NB4 (cell line): Measurements from ENCODE around the gene NUP98.
A peak's percentile ranks its signal among the peaks of the same experiment; 100 is the strongest.

Source experiments
- DNase-seq: peaks from one replicate; pipeline ENCODE4 v3.0.0; 2010; ENCODE audit warnings: low read depth
- H3K4me3 ChIP-seq: one replicate; pipeline ENCODE4 v1.5.1; 2011; ENCODE audit warnings: mild to moderate bottlenecking, low read depth, low read length, moderate library complexity
- MYC ChIP-seq: IDR thresholded peaks from 2 replicates; pipeline ENCODE4 v1.6.1; 2011; ENCODE audit warnings: low read depth, low read length
- POLR2A ChIP-seq: IDR thresholded peaks from 2 replicates; pipeline ENCODE4 v1.6.1; 2011; ENCODE audit warnings: mild to moderate bottlenecking; ENCODE audit not compliant: insufficient read length; ENCODE audit errors: extremely low read depth
- TF ChIP-seq, protein P1 (sequence below): IDR thresholded peaks from one replicate; pipeline ENCODE4 v1.5.1; 2012; ENCODE audit warnings: low read depth, low read length
- TF ChIP-seq, protein P2 (sequence below): IDR thresholded peaks from 2 replicates; pipeline ENCODE4 v1.6.1; 2011; ENCODE audit warnings: low read depth, low read length

NUP98 gene

DNA sequence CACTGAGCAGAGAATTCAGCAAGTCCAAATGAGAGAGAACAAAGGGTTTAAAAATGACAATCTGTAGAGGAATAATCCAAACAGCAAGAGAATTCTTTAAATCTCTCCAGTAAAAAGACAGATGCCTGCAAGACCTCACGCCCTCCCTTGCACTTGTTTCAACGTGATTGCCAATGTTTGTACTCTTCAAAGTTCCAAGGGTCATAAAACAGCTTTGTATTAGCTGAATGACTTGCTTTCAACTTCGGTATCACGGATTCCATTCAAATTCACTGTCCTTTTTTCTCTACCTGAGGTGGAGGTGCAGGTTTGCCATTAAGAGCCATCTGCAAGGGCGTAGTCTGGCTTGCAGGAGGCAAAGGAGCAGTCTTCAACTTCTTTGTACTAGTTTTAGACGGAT is 85.1 kb downstream of the NUP98 start:
- no peak overlapping the region for H3K4me3 ChIP-seq
- TF ChIP-seq, protein P1, sequence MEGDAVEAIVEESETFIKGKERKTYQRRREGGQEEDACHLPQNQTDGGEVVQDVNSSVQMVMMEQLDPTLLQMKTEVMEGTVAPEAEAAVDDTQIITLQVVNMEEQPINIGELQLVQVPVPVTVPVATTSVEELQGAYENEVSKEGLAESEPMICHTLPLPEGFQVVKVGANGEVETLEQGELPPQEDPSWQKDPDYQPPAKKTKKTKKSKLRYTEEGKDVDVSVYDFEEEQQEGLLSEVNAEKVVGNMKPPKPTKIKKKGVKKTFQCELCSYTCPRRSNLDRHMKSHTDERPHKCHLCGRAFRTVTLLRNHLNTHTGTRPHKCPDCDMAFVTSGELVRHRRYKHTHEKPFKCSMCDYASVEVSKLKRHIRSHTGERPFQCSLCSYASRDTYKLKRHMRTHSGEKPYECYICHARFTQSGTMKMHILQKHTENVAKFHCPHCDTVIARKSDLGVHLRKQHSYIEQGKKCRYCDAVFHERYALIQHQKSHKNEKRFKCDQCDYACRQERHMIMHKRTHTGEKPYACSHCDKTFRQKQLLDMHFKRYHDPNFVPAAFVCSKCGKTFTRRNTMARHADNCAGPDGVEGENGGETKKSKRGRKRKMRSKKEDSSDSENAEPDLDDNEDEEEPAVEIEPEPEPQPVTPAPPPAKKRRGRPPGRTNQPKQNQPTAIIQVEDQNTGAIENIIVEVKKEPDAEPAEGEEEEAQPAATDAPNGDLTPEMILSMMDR = no peak
- TF ChIP-seq, protein P2, sequence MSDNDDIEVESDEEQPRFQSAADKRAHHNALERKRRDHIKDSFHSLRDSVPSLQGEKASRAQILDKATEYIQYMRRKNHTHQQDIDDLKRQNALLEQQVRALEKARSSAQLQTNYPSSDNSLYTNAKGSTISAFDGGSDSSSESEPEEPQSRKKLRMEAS = no peak
- TF ChIP-seq POLR2A (no peak), MYC (no peak)
- no peak for DNase-seq

DNA sequence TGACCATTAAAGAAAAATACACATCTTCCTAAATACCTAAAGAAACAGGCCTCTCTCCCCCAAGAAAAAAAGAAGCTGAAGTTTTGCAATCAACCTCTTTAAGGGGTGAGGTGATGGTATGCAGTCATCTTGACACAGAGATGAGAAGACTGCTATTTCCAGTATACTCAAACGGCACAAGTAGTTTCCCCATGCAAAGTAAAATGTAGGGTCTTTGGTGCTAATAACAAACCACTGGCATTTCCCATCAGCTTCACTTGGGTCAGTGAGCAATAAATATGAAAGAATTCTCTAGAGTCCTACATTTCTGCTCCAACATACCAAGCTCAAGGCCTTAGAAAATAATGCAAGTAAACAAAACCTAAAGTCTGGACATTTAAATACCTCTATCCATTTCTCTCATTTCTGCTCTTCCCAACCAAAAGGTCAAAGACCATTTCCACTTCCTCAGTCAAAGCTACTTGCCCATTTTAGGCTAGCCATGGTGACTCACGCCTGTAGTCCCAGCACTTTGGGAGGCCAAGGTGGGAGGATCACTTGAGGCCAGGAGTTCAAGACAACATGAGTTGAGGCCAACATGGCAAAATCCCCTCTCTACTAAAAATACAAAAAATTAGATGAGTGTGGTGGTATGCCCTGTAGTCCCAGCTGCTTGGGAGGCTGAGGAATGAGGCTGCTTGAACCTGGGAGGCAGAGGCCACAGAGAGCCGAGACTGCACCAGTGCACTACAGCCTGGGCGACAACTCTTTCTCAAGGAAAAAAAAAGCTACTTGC is 86.7 kb downstream of the NUP98 start:
- H3K4me3 ChIP-seq = no peak overlapping the region
- peak; percentile 21 for DNase-seq

DNA sequence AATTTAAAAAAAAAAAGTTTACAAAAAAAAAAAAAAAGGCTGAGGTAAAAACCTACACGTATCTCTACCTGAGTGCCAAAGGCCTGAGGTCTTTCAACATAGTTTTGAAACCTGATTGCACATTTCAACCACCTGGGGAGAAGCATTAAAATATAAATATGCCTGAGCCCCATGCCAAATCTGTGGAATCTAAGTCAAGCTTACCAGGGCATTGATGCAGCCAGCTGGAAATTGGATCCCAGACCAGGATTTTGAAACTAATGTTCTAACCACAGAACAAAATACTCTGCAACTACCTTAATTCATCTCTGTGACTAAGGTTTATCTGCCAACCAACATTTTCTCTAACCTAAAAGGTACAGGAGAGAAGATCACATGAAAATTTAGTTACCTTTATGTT is 87.4 kb downstream of the NUP98 start:
- no peak overlapping the region for H3K4me3 ChIP-seq
- no peak for DNase-seq
- TF ChIP-seq, protein P1 = no peak
- TF ChIP-seq, protein P2 = no peak
- TF ChIP-seq MYC (no peak), POLR2A (no peak)

More for the DNA sequence above, 86.7 kb downstream of the NUP98 start:
- TF ChIP-seq, protein P2 = no peak
- TF ChIP-seq POLR2A (no peak), MYC (no peak)
- TF ChIP-seq, protein P1 = no peak

DNA sequence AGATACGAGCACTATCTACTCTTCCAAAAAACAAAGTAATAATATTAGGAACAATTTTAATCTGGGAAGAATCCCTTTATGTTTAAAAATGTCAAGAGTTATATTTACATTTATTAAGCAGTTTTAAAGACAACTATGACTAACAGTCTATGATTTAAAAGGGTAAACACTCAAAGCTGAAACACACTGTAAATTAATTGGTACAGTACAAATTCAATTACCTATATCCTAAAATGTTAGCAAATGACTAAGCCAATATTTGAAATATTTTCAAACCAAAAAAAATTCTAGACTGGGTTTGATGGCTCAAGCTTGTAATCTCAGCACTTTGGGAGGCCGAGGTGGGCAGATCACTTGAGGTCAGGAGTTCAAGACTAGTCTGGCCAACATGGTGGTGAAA is 90.2 kb downstream of the NUP98 start:
- TF ChIP-seq, protein P1 = no peak
- TF ChIP-seq POLR2A = no peak
- TF ChIP-seq, protein P2 = no peak
- no peak for TF ChIP-seq MYC
- no peak overlapping the region for H3K4me3 ChIP-seq
- DNase-seq = no peak

DNA sequence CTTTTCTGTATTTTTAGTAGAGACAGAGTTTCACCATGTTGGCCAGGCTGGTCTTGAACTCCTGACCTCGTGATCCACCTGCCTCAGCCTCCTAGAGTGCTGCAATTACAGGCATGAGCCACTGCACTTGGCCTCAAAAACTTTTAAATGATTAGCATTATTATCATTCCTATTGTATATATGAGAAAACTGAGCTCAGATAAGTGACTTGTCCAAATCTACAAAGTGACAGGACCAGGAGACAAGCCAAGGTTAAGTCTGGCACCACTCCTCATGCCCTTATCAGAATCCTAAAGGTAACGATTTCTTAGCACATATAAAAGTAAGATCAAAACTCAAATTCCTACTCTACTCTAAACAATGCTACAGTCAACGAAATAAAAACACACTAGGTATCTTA is 94.0 kb downstream of the NUP98 start:
- TF ChIP-seq, protein P2 = no peak
- TF ChIP-seq, protein P1 = no peak
- TF ChIP-seq POLR2A (no peak), MYC (no peak)
- DNase-seq = no peak
- H3K4me3 ChIP-seq = no peak overlapping the region

DNA sequence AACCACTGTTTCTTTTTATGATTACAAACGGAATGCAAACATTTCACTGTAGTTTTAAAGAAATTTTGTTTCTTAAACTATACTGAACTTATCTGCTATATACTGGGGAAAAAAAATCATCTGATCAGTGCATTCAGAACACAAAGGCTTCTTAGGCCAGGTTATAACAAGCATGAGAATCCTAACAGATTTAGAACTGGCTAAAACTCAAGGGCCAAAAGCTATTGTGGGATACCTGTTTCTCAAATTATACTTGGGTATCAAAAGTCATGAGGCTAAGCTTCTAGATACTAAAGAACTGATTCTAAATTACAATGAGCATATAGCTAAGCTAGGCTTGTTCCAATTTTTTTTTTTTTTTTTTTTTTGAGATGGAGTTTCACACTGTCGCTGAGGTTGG is 96.4 kb downstream of the NUP98 start:
- DNase-seq = no peak
- TF ChIP-seq, protein P1 = no peak
- TF ChIP-seq, protein P2 = no peak
- TF ChIP-seq MYC = no peak
- no peak for TF ChIP-seq POLR2A
- H3K4me3 ChIP-seq = no peak overlapping the region
